Renal pelvis (tissue), 4 donors: Measurements from ENCODE around the gene SRPK1. TPM values are rescaled to one million over a fixed set of nuclear protein-coding genes. Genes with fewer than 3 reads are reported as not detected.

Experiments
- DNase-seq: peaks from one replicate; pipeline ENCODE4 v3.0.0-alpha.2; 2013
- polyA plus RNA-seq, 3 donors: library from polyadenylated mRNA; unstranded; fragments of 120-200 nt; gene quantifications; one replicate each; pipeline ENCODE4 v1.2.1, GENCODE V29; 2013; ENCODE audit not compliant: insufficient read length in 3 of 3

The SRPK1 gene
- polyA plus RNA-seq, 3 donors, result 47.5 to 53.8 (median 51.9) TPM

- no peak for DNase-seq
Measured at GRCh38 chr6:35905841-35906498, 14.9 kb downstream of the SRPK1 start.

GRCh38 chr6:35905141-35905785, 15.6 kb downstream of the SRPK1 start:
- no peak for DNase-seq

- DNase-seq, result no peak
Measured at GRCh38 chr6:35903679-35904078, 17.2 kb downstream of the SRPK1 start.

GRCh38 chr6:35900448-35900847, 20.4 kb downstream of the SRPK1 start:
- no peak for DNase-seq

GRCh38 chr6:35898003-35898402, 22.9 kb downstream of the SRPK1 start:
- no peak for DNase-seq

- DNase-seq, result no peak
Measured at GRCh38 chr6:35897486-35897885, 23.4 kb downstream of the SRPK1 start.

- no peak for DNase-seq
Measured at GRCh38 chr6:35897036-35897435, 23.9 kb downstream of the SRPK1 start.

GRCh38 chr6:35896228-35896627, 24.7 kb downstream of the SRPK1 start:
- DNase-seq, result no peak

- no peak for DNase-seq
Measured at GRCh38 chr6:35895560-35895959, 25.3 kb downstream of the SRPK1 start.

GRCh38 chr6:35894776-35895175, 26.1 kb downstream of the SRPK1 start:
- no peak for DNase-seq

GRCh38 chr6:35893246-35893645, 27.7 kb downstream of the SRPK1 start:
- DNase-seq, result peak; percentile 10

- no peak for DNase-seq
Measured at GRCh38 chr6:35892482-35892881, 28.4 kb downstream of the SRPK1 start.

GRCh38 chr6:35879151-35879550, 41.7 kb downstream of the SRPK1 start:
- no peak for DNase-seq

GRCh38 chr6:35876902-35877301, 44.0 kb downstream of the SRPK1 start:
- no peak for DNase-seq

- DNase-seq, result no peak
Measured at GRCh38 chr6:35874730-35875129, 46.2 kb downstream of the SRPK1 start.

GRCh38 chr6:35859367-35859766, 61.5 kb downstream of the SRPK1 start:
- no peak for DNase-seq

GRCh38 chr6:35857853-35858252, 63.0 kb downstream of the SRPK1 start:
- DNase-seq, result no peak

- no peak for DNase-seq
Measured at GRCh38 chr6:35856250-35856649, 64.6 kb downstream of the SRPK1 start.

- DNase-seq, result no peak
Measured at GRCh38 chr6:35852994-35853393, 67.9 kb downstream of the SRPK1 start.

- DNase-seq, result no peak
Measured at GRCh38 chr6:35850208-35850607, 70.7 kb downstream of the SRPK1 start.

GRCh38 chr6:35844290-35844689, 76.6 kb downstream of the SRPK1 start:
- no peak for DNase-seq

GRCh38 chr6:35842381-35842780, 78.5 kb downstream of the SRPK1 start:
- no peak for DNase-seq

- no peak for DNase-seq
Measured at GRCh38 chr6:35839019-35839418, 81.9 kb downstream of the SRPK1 start.

GRCh38 chr6:35833536-35833935, 87.4 kb downstream of the SRPK1 start:
- DNase-seq, result no peak
